Trophoblast cell (in vitro differentiated cells and primary cell): ENCODE measurements around the gene GRB14.

Experiments used
- DNase-seq, 2 donors: peaks; one replicate each; pipeline ENCODE4 v3.0.0-alpha.2; 2016
- H2AFZ ChIP-seq: 2 replicates; pipeline ENCODE4 v1.6.1; 2013; ENCODE audit warnings: low read length, moderate library complexity, mild to moderate bottlenecking; ENCODE audit not compliant: insufficient read depth, poor library complexity
- H2AK5ac ChIP-seq: 2 replicates; pipeline ENCODE4 v1.6.1; 2013; ENCODE audit warnings: mild to moderate bottlenecking, low read length
- H2BK120ac ChIP-seq: 2 replicates; pipeline ENCODE4 v1.6.1; 2013; ENCODE audit warnings: low read length, mild to moderate bottlenecking, moderate library complexity; ENCODE audit not compliant: insufficient read depth, poor library complexity
- H2BK12ac ChIP-seq: 2 replicates; pipeline ENCODE4 v1.6.1; 2013; ENCODE audit warnings: mild to moderate bottlenecking, low read length, moderate library complexity
- H2BK5ac ChIP-seq: 2 replicates; pipeline ENCODE4 v1.6.1; 2013; ENCODE audit warnings: low read length, low read depth, moderate library complexity, mild to moderate bottlenecking; ENCODE audit not compliant: poor library complexity
- H3K14ac ChIP-seq: 2 replicates; pipeline ENCODE4 v1.6.1; 2013; ENCODE audit warnings: mild to moderate bottlenecking, low read length
- H3K18ac ChIP-seq: 2 replicates; pipeline ENCODE4 v1.6.1; 2013; ENCODE audit warnings: mild to moderate bottlenecking, low read length
- H3K23ac ChIP-seq: 2 replicates; pipeline ENCODE4 v1.6.1; 2013; ENCODE audit warnings: low read length
- H3K27ac ChIP-seq: 2 replicates; pipeline ENCODE4 v1.5.1; 2013; ENCODE audit warnings: low read depth, mild to moderate bottlenecking, inconsistent platforms, low read length, moderate library complexity
- H3K27me3 ChIP-seq: 2 replicates; pipeline ENCODE4 v1.6.1; 2013; ENCODE audit warnings: inconsistent platforms, mild to moderate bottlenecking, low read length, moderate library complexity; ENCODE audit not compliant: insufficient read depth
- H3K36me3 ChIP-seq, 2 experiments: 1 replicate in 1 of 2; 2 replicates in 1 of 2; pipeline ENCODE4 v1.6.1; 2013; ENCODE audit warnings: low read length in 2 of 2, mild to moderate bottlenecking in 2 of 2, moderate library complexity in 1 of 2; ENCODE audit not compliant: insufficient read depth in 2 of 2, control insufficient read depth in 1 of 2
- H3K4ac ChIP-seq: 2 replicates; pipeline ENCODE4 v1.6.1; 2013; ENCODE audit warnings: low read depth, mild to moderate bottlenecking, low read length, moderate library complexity
- H3K4me1 ChIP-seq, 2 experiments: 1 replicate in 1 of 2; 2 replicates in 1 of 2; pipeline ENCODE4 v1.6.1; 2013; ENCODE audit warnings: low read length in 2 of 2, mild to moderate bottlenecking in 2 of 2, moderate library complexity in 1 of 2; ENCODE audit not compliant: insufficient read depth in 2 of 2, control insufficient read depth in 1 of 2
- H3K4me2 ChIP-seq: 2 replicates; pipeline ENCODE4 v1.6.1; 2013; ENCODE audit warnings: inconsistent platforms, mild to moderate bottlenecking, low read length, moderate library complexity
- H3K4me3 ChIP-seq: 2 replicates; pipeline ENCODE4 v1.5.1; 2013; ENCODE audit warnings: mild to moderate bottlenecking, low read depth, low read length, inconsistent platforms
- H3K79me1 ChIP-seq: one replicate; pipeline ENCODE4 v1.6.1; 2013; ENCODE audit warnings: low read length
- H3K79me2 ChIP-seq: 2 replicates; pipeline ENCODE4 v1.6.1; 2013; ENCODE audit warnings: low read length, mild to moderate bottlenecking; ENCODE audit not compliant: control insufficient read depth, insufficient read depth, poor library complexity
- H3K9ac ChIP-seq: 2 replicates; pipeline ENCODE4 v1.6.1; 2013; ENCODE audit warnings: mild to moderate bottlenecking, low read length
- H3K9me3 ChIP-seq: 2 replicates; pipeline ENCODE4 v1.6.1; 2013; ENCODE audit warnings: low read depth, mild to moderate bottlenecking, control low read depth, inconsistent platforms, low read length; ENCODE audit not compliant: insufficient read depth
- H4K12ac ChIP-seq: 2 replicates; pipeline ENCODE4 v1.6.1; 2013; ENCODE audit warnings: low read depth, mild to moderate bottlenecking, low read length, moderate library complexity
- H4K8ac ChIP-seq: 2 replicates; pipeline ENCODE4 v1.6.1; 2013; ENCODE audit warnings: low read depth, mild to moderate bottlenecking, low read length, moderate library complexity
- H4K91ac ChIP-seq: one replicate; pipeline ENCODE4 v1.6.1; 2013; ENCODE audit warnings: low read depth, mild to moderate bottlenecking, low read length, moderate library complexity
- WGBS: extraction: QIAGEN DNeasy Blood & Tissue Kit; methylation state at CpG from one replicate; pipeline ENCODE4 v1.1.7; 2013; ENCODE audit warnings: missing lambda C conversion rate; ENCODE audit not compliant: insufficient read length, insufficient coverage; ENCODE audit errors: extremely low coverage; 5-methylcytosine and 5-hydroxymethylcytosine counted together

Gene GRB14

DNA sequence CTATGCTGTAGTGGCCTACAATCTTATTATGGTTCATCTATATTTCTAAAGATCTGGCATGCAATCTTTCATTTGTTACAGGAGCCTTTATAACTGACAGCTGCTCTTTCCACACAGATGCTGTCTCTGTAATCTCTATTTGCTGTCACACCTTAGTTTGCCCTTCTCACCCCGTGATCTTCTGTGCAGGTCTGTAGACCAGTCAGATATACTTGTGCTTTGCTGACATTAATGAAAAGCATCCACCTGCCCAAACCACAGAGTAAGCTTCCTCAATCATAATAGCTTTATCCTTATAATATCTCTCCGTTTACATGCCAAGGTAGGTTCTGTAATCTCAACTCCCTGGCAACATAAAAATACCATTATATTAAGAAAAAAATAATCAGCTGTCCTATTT lies 122.4 kb downstream of the GRB14 start:
- Histone ChIP-seq H3K9me3 (no peaks in the 10 kb centered on the region), H3K27ac (no peak overlapping the region), H3K18ac (no peak overlapping the region), H2BK120ac (no peak overlapping the region), H3K79me1 (no peaks in the 10 kb centered on the region), H2BK5ac (no peak overlapping the region), H3K4ac (no peak overlapping the region), H3K4me2 (no peak overlapping the region), H3K27me3 (no peaks in the 10 kb centered on the region), H3K4me1 (no peaks in the 10 kb centered on the region), H2BK12ac (no peak overlapping the region), H3K4me3 (no peak overlapping the region), H4K8ac (no peak overlapping the region), H3K9ac (no peak overlapping the region), H3K14ac (no peak overlapping the region), H3K23ac (no peak overlapping the region), H2AFZ (no peak overlapping the region), H3K36me3 (no peaks in the 10 kb centered on the region), H3K79me2 (no peaks in the 10 kb centered on the region), H4K12ac (no peak overlapping the region), H2AK5ac (no peak overlapping the region), H4K91ac (no peak overlapping the region)
- WGBS, result no CpG with 5 or more reads among the region's 2 CpGs
- DNase-seq, result no peak

GRCh38 chr2:164496881-164497280 lies 124.4 kb downstream of the GRB14 start:
- H2BK12ac ChIP-seq, result peak overlapping the region; percentile 40
- H3K79me1 ChIP-seq, result no peaks in the 10 kb centered on the region
- H4K91ac ChIP-seq, result no peak overlapping the region
- no peak overlapping the region for H3K18ac ChIP-seq
- no peak overlapping the region for H3K4ac ChIP-seq
- no peak overlapping the region for H3K23ac ChIP-seq
- H3K27me3 ChIP-seq, result no peaks in the 10 kb centered on the region
- H3K9me3 ChIP-seq, result no peaks in the 10 kb centered on the region
- no peak overlapping the region for H4K8ac ChIP-seq
- H3K4me1 ChIP-seq, result no peaks in the 10 kb centered on the region
- H2AFZ ChIP-seq, result no peak overlapping the region
- no peak for DNase-seq
- H2AK5ac ChIP-seq, result no peak overlapping the region
- no peaks in the 10 kb centered on the region for H3K36me3 ChIP-seq
- no peak overlapping the region for H4K12ac ChIP-seq
- H2BK5ac ChIP-seq, result no peak overlapping the region
- no peak overlapping the region for H2BK120ac ChIP-seq
- H3K27ac ChIP-seq, result no peak overlapping the region
- H3K14ac ChIP-seq, result no peak overlapping the region
- H3K79me2 ChIP-seq, result no peaks in the 10 kb centered on the region
- no peak overlapping the region for H3K9ac ChIP-seq
- WGBS, result no CpG with 5 or more reads among the region's 5 CpGs
- no peak overlapping the region for H3K4me2 ChIP-seq
- no peak overlapping the region for H3K4me3 ChIP-seq

DNA sequence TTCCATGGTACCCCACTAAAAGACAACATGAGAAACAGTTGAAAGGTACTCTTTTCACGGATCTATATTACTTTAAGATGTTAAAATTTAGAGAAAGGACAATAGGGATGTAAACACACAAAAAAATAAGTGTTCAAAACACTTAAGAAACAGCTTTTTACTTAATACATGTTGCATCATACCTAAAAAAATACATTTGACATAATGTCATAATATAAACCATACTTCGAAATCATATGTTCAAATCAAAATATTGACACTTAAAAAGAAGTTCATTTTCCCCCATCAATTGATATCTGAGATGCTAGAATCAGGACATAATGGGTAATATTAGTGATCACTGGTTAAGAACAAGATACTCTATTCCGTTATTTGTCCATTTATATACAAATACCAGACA lies 124.9 kb downstream of the GRB14 start:
- no CpG with 5 or more reads among the region's 3 CpGs for WGBS
- H2BK5ac ChIP-seq, result no peak overlapping the region

GRCh38 chr2:164495491-164496223 lies 125.6 kb downstream of the GRB14 start:
- no peak overlapping the region for H4K12ac ChIP-seq
- DNase-seq, result peak; percentile 13 to 72
- H2BK12ac ChIP-seq, result no peak overlapping the region
- H2AFZ ChIP-seq, result no peak overlapping the region
- H3K4me3 ChIP-seq, result no peak overlapping the region
- no peak overlapping the region for H3K18ac ChIP-seq
- no peak overlapping the region for H3K14ac ChIP-seq
- no peaks in the 10 kb centered on the region for H3K79me1 ChIP-seq
- no peaks in the 10 kb centered on the region for H3K79me2 ChIP-seq
- H3K23ac ChIP-seq, result no peak overlapping the region
- peak overlapping the region; percentile 31 for H3K4me2 ChIP-seq
- H3K9me3 ChIP-seq, result no peaks in the 10 kb centered on the region
- H2AK5ac ChIP-seq, result no peak overlapping the region
- H4K8ac ChIP-seq, result no peak overlapping the region
- H2BK5ac ChIP-seq, result no peak overlapping the region
- WGBS, result no CpG with 5 or more reads among the region's 6 CpGs
- H2BK120ac ChIP-seq, result no peak overlapping the region
- no peak overlapping the region for H3K27ac ChIP-seq
- H3K4me1 ChIP-seq, result no peaks in the 10 kb centered on the region
- no peak overlapping the region for H4K91ac ChIP-seq
- H3K9ac ChIP-seq, result no peak overlapping the region
- H3K36me3 ChIP-seq, result no peaks in the 10 kb centered on the region
- H3K4ac ChIP-seq, result no peak overlapping the region
- no peaks in the 10 kb centered on the region for H3K27me3 ChIP-seq

More for the DNA sequence above, 124.9 kb downstream of the GRB14 start:
- no peak overlapping the region for H2AK5ac ChIP-seq
- H3K9me3 ChIP-seq, result no peaks in the 10 kb centered on the region
- no peak overlapping the region for H3K4me2 ChIP-seq
- H3K36me3 ChIP-seq, result no peaks in the 10 kb centered on the region
- H3K27ac ChIP-seq, result no peak overlapping the region
- H3K27me3 ChIP-seq, result no peaks in the 10 kb centered on the region
- no peak overlapping the region for H2AFZ ChIP-seq
- no peaks in the 10 kb centered on the region for H3K79me1 ChIP-seq
- H4K8ac ChIP-seq, result no peak overlapping the region
- no peak for DNase-seq
- no peak overlapping the region for H4K91ac ChIP-seq
- H3K4me3 ChIP-seq, result no peak overlapping the region
- no peak overlapping the region for H3K14ac ChIP-seq
- no peak overlapping the region for H3K23ac ChIP-seq
- no peaks in the 10 kb centered on the region for H3K79me2 ChIP-seq
- no peak overlapping the region for H3K18ac ChIP-seq
- no peak overlapping the region for H2BK12ac ChIP-seq
- no peak overlapping the region for H2BK120ac ChIP-seq
- H3K4ac ChIP-seq, result no peak overlapping the region
- no peaks in the 10 kb centered on the region for H3K4me1 ChIP-seq
- no peak overlapping the region for H4K12ac ChIP-seq
- H3K9ac ChIP-seq, result no peak overlapping the region
